ENCODE data around the gene ZNF526. TPM values are rescaled to one million over a fixed set of nuclear protein-coding genes. Genes with fewer than 3 reads are reported as not detected.

ZNF526 gene
- total and polyA plus RNA-seq, 2 experiments from 2014 or later, result 8.8 to 9.2 TPM

DNA sequence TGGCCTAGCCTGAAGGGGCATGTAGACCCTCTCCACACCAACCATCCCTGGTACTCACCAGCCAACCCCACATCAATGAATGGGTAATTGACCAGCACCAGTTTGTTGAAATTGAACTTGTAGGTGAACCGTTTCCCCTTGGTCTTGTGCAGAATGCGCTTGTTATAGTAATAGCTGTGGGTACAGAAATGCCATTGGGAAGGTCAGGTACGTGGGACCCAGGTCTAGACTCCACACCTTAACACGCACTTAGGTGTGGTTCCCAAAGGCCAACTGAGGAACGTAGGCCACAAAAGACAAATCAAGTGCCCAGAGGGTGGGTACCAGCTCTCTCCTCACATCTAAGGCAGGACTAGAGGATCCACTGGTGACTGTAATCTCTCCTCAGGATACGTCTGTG lies 29.7 kb downstream of the ZNF526 start:
- Histone ChIP-seq H3K4me1 (ENCODE audit: low read depth) (peaks cover 26% of the 10 kb centered on the region), H3K36me3 (no peaks in the 10 kb centered on the region), H3K4me3 (no peak overlapping the region), H3K27ac (peak overlapping the region; percentile 95), H3K9me3 (ENCODE audit: low read depth) (no peaks in the 10 kb centered on the region), H3K27me3 (no peaks in the 10 kb centered on the region)
- TF ChIP-seq, protein P1, sequence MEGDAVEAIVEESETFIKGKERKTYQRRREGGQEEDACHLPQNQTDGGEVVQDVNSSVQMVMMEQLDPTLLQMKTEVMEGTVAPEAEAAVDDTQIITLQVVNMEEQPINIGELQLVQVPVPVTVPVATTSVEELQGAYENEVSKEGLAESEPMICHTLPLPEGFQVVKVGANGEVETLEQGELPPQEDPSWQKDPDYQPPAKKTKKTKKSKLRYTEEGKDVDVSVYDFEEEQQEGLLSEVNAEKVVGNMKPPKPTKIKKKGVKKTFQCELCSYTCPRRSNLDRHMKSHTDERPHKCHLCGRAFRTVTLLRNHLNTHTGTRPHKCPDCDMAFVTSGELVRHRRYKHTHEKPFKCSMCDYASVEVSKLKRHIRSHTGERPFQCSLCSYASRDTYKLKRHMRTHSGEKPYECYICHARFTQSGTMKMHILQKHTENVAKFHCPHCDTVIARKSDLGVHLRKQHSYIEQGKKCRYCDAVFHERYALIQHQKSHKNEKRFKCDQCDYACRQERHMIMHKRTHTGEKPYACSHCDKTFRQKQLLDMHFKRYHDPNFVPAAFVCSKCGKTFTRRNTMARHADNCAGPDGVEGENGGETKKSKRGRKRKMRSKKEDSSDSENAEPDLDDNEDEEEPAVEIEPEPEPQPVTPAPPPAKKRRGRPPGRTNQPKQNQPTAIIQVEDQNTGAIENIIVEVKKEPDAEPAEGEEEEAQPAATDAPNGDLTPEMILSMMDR (IDR thresholded peaks at IDR 0.05; ENCODE audit: low read depth, low read length), result no peak
- DNase-seq (ENCODE audit: low read depth in 1 of 2, low spot score in 1 of 2), result no peak

DNA sequence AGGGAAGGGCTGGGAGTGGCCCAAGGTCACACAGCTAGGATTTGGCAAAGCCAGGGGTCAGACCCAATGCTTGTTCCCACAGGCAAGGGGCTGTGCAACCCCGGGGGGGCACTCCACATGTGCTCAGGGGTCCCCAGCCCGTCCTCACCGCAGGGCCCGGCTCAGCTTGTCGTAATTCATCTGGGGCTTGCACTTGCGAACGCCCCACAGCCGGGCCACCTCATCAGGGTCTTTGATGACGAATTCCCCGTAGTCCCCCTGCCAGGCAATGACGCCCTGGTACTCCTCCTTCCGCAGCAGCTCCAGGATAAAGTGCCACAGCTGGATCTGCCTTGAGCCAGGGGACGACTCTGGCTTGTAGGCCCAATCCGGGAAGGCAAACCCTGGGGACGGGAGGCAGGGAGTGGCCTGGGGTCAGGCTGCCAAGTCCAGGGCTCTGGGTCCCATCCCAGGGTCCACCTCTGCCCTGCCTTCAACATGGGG lies 30.1 kb downstream of the ZNF526 start:
- H3K27ac ChIP-seq, result peak overlapping the region; percentile 95
- no peaks in the 10 kb centered on the region for H3K27me3 ChIP-seq
- no peak for DNase-seq (ENCODE audit: low read depth in 1 of 2, low spot score in 1 of 2)
- no peaks in the 10 kb centered on the region for H3K9me3 ChIP-seq (ENCODE audit: low read depth)
- no peaks in the 10 kb centered on the region for H3K36me3 ChIP-seq
- H3K4me3 ChIP-seq, result no peak overlapping the region
- TF ChIP-seq, protein P1 (IDR thresholded peaks at IDR 0.05; ENCODE audit: low read depth, low read length), result no peak
- peaks cover 22% of the 10 kb centered on the region for H3K4me1 ChIP-seq (ENCODE audit: low read depth)

DNA sequence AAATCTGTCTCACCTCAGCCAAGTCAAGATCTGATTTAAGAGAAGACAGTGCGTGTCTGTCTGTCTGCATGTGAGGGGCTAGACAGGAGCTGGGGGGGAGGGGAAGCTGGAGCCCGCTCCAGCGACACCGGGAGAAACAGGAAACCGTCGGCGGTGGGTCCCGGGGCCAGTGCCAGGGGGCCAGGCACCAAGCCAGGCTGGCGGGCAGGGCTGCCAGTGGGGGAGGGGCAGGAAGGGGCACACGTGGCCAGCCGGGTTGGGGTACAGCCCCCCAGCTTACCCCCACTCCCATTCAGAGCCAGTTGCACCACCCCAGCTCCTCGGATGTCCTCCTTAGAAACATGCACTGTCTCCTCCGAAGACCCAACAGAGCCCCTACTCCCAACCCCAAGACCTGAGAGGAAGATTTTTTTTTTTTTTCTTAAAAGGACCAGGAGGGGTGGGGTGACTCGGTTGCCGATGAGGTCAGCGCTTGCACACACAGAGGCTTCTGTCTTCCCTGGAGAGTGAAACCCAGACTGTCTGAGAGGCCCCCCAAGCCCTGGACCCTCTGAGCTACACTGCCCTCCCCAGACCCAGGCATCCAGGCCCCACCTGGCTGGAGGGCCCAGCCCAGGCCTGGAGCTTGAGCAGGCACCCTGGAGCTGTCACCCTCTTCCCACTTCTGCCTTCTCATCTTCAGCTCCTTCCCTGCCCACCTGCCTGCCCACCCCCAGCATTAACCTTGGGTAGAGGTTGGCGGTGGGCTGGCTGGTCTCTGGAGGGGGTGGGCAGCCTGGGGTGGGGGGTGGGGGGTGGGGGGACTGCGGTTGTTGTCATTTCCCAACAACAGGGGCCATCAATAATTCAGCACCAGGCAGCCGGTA lies 30.8 kb downstream of the ZNF526 start:
- H3K4me3 ChIP-seq, result no peak overlapping the region
- no peaks in the 10 kb centered on the region for H3K9me3 ChIP-seq (ENCODE audit: low read depth)
- H3K27me3 ChIP-seq, result no peaks in the 10 kb centered on the region
- peak overlapping the region; percentile 95 for H3K27ac ChIP-seq
- TF ChIP-seq, protein P1 (IDR thresholded peaks at IDR 0.05; ENCODE audit: low read depth, low read length), result no peak
- DNase-seq (ENCODE audit: low read depth in 1 of 2, low spot score in 1 of 2), result peak in 1 of 2 donors; percentile 53
- H3K36me3 ChIP-seq, result no peaks in the 10 kb centered on the region
- peaks cover 28% of the 10 kb centered on the region for H3K4me1 ChIP-seq (ENCODE audit: low read depth)

DNA sequence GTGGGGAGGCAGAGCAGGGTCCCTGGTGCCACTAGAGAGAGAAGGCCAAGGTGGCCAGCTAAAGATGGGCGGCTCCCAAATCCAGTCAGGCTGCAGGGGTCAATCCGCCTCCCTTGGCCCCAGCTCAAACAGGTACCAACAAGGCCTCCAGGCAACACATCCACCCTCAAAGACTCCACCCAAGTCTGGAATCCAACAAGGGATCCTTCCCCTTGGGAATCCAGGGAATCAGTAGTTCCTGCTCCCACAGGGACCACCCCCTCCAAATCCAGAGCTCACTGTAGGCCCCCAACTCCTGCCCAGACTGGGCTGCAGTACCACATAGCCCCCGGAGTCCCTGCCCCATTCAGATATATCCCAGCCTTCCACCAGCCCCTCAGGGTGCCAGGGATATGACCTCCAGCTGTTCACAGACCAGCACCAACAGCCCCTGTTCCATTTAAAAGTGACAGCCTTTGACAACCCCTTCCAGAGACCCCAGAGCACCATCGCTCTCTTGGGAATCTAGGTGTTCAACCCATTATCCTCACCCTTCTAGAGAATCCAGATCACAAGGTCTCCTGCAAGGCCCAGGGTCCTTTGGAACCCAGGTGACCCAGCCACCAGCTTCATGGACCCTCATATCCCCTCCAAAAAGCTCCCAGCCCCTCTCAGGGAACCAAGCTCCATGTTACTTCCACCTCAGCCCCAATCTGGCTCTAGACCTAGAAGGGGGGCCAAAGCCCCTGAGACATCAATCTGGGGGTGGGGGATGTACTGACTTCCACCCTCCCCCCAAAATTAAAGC lies 31.7 kb downstream of the ZNF526 start:
- no peak for DNase-seq (ENCODE audit: low read depth in 1 of 2, low spot score in 1 of 2)
- TF ChIP-seq, protein P1 (IDR thresholded peaks at IDR 0.05; ENCODE audit: low read depth, low read length), result no peak
- Histone ChIP-seq H3K36me3 (no peaks in the 10 kb centered on the region), H3K4me3 (peak overlapping the region; percentile 96), H3K27me3 (no peaks in the 10 kb centered on the region), H3K4me1 (ENCODE audit: low read depth) (peaks cover 34% of the 10 kb centered on the region), H3K27ac (peak overlapping the region; percentile 95), H3K9me3 (ENCODE audit: low read depth) (no peaks in the 10 kb centered on the region)

DNA sequence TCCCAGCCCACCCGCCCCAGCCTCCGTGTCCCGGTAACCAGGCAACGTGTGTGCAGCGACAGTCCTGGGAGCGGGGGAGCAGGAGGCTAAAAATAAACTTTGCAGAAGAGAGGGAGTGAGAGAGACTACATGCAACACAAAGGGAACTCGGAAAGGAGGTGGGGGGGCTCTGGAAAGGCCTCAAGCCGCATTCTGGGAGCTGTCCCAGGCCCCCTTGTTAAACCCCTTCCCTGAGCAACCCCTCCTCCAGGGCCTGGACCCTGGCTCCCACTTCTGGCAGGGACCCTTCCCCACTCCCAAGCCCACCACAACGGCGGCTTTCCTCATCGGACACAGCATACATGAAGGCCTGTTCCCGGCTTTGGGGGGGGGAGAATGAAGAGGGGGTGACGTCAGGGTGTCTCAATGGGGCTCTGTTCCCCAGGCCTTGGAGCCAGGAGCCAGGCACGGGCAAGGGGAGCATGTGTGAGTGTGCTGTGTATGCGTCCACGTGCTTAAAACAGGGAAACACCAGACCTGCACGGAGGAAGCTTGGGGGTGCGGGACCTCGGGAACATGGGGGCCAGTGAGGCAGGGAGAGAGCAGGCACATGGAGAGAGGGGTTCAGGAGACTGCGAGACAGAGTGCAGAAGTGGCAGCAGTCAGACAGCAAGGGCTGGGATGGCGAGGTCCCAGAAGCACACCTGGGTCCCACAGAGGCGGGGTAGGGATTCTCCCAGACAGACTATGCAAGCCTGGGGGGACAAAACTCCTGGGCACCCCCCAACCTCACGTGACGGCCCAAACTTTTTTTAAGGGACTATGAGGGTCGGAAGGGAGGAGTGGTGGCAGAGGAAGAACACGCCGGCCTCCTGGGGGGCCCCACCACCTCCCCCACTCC lies 32.5 kb downstream of the ZNF526 start:
- H3K4me1 ChIP-seq (ENCODE audit: low read depth), result peaks cover 34% of the 10 kb centered on the region
- no peaks in the 10 kb centered on the region for H3K36me3 ChIP-seq
- DNase-seq (ENCODE audit: low read depth in 1 of 2, low spot score in 1 of 2), result peak; percentile 68 to 71
- no peaks in the 10 kb centered on the region for H3K27me3 ChIP-seq
- H3K4me3 ChIP-seq, result peak overlapping the region; percentile 96
- H3K27ac ChIP-seq, result peak overlapping the region; percentile 95
- H3K9me3 ChIP-seq (ENCODE audit: low read depth), result no peaks in the 10 kb centered on the region
- TF ChIP-seq, protein P1 (IDR thresholded peaks at IDR 0.05; ENCODE audit: low read depth, low read length), result no peak
